ENCODE results near the gene GRID2. TPM values are rescaled to one million over a fixed set of nuclear protein-coding genes. Genes with fewer than 3 reads are reported as not detected.

The GRID2 gene
- total RNA-seq, 1 donor from 2014 or later: 1.3 TPM

GRCh38 chr4:93182722-93183121 is 879.0 kb downstream of the GRID2 start:
- no peak overlapping the region for H3K27ac Mint-ChIP-seq (ENCODE audit: unreplicated experiment)
- H3K4me3 Mint-ChIP-seq: no peak overlapping the region
- TF ChIP-seq CTCF (conservative IDR thresholded peaks at IDR 0.05): no peak
- H3K36me3 Mint-ChIP-seq (ENCODE audit: low read depth): no peaks in the 10 kb centered on the region
- no peaks in the 10 kb centered on the region for H3K27me3 Mint-ChIP-seq (ENCODE audit: low read depth)
- no peak for DNase-seq (ENCODE audit: low read depth, low spot score)
- peaks cover 2% of the 10 kb centered on the region for H3K9me3 Mint-ChIP-seq
- H3K4me1 Mint-ChIP-seq: no peaks in the 10 kb centered on the region

GRCh38 chr4:93183576-93183975 is 879.8 kb downstream of the GRID2 start:
- no peak for TF ChIP-seq CTCF (conservative IDR thresholded peaks at IDR 0.05)
- DNase-seq (ENCODE audit: low read depth, low spot score): no peak
- Mint-ChIP-seq H3K27ac (ENCODE audit: unreplicated experiment) (no peak overlapping the region), H3K4me3 (no peak overlapping the region), H3K4me1 (no peaks in the 10 kb centered on the region), H3K9me3 (peaks cover 2% of the 10 kb centered on the region), H3K36me3 (ENCODE audit: low read depth) (no peaks in the 10 kb centered on the region), H3K27me3 (ENCODE audit: low read depth) (no peaks in the 10 kb centered on the region)

GRCh38 chr4:93184053-93184452 is 880.3 kb downstream of the GRID2 start:
- no peak for TF ChIP-seq CTCF (conservative IDR thresholded peaks at IDR 0.05)
- no peaks in the 10 kb centered on the region for H3K27me3 Mint-ChIP-seq (ENCODE audit: low read depth)
- no peaks in the 10 kb centered on the region for H3K4me1 Mint-ChIP-seq
- peaks cover 2% of the 10 kb centered on the region for H3K9me3 Mint-ChIP-seq
- no peaks in the 10 kb centered on the region for H3K36me3 Mint-ChIP-seq (ENCODE audit: low read depth)
- no peak overlapping the region for H3K4me3 Mint-ChIP-seq
- H3K27ac Mint-ChIP-seq (ENCODE audit: unreplicated experiment): no peak overlapping the region
- DNase-seq (ENCODE audit: low read depth, low spot score): no peak

GRCh38 chr4:93186846-93187245 is 883.1 kb downstream of the GRID2 start:
- H3K27ac Mint-ChIP-seq (ENCODE audit: unreplicated experiment): no peak overlapping the region
- no peak for TF ChIP-seq CTCF (conservative IDR thresholded peaks at IDR 0.05)
- no peaks in the 10 kb centered on the region for H3K36me3 Mint-ChIP-seq (ENCODE audit: low read depth)
- no peaks in the 10 kb centered on the region for H3K27me3 Mint-ChIP-seq (ENCODE audit: low read depth)
- no peaks in the 10 kb centered on the region for H3K4me1 Mint-ChIP-seq
- H3K9me3 Mint-ChIP-seq: peaks cover 4% of the 10 kb centered on the region
- H3K4me3 Mint-ChIP-seq: no peak overlapping the region
- no peak for DNase-seq (ENCODE audit: low read depth, low spot score)

GRCh38 chr4:93187466-93187865 is 883.7 kb downstream of the GRID2 start:
- no peaks in the 10 kb centered on the region for H3K36me3 Mint-ChIP-seq (ENCODE audit: low read depth)
- H3K27me3 Mint-ChIP-seq (ENCODE audit: low read depth): no peaks in the 10 kb centered on the region
- H3K9me3 Mint-ChIP-seq: peaks cover 4% of the 10 kb centered on the region
- H3K27ac Mint-ChIP-seq (ENCODE audit: unreplicated experiment): no peak overlapping the region
- TF ChIP-seq CTCF (conservative IDR thresholded peaks at IDR 0.05): no peak
- no peak overlapping the region for H3K4me3 Mint-ChIP-seq
- H3K4me1 Mint-ChIP-seq: no peaks in the 10 kb centered on the region
- DNase-seq (ENCODE audit: low read depth, low spot score): no peak

GRCh38 chr4:93187892-93188291 is 884.1 kb downstream of the GRID2 start:
- Mint-ChIP-seq H3K27me3 (ENCODE audit: low read depth) (no peaks in the 10 kb centered on the region), H3K36me3 (ENCODE audit: low read depth) (no peaks in the 10 kb centered on the region), H3K4me1 (no peaks in the 10 kb centered on the region), H3K9me3 (peaks cover 4% of the 10 kb centered on the region), H3K4me3 (no peak overlapping the region), H3K27ac (ENCODE audit: unreplicated experiment) (no peak overlapping the region)
- TF ChIP-seq CTCF (conservative IDR thresholded peaks at IDR 0.05): no peak
- no peak for DNase-seq (ENCODE audit: low read depth, low spot score)

Measured in neural crest cell (in vitro differentiated cells).